ENCODE results near the gene THSD4. TPM values are rescaled to one million over a fixed set of nuclear protein-coding genes. Genes with fewer than 3 reads are reported as not detected.
"Not testable (repeated sequence)": the region's sequence is repeated elsewhere in the genome, so short reads cannot be mapped to it uniquely, and the experiment has no call there.

THSD4 gene
- polyA plus RNA-seq, 3 donors = 29.8 to 31.9 (median 30.7) TPM

DNA sequence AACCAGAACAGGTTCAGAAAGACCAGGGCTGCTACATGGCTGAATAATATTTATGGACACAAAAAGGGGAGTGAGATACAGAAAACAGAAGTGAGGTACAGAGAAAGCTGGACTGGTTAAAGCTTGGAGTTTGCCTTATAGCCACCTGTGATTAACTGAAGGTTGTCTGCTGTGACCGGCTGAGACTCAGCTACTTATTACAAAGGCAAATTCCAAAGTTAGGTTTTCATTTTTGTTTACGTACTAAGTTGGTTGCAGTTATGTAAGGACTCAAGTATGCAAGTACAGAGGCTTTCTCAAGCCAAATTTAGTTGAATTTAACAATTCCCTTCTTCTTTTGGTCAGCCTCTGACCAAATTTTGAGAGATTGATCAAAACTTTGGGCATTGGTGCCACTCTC, 264.6 kb downstream of the THSD4 start:
- DNase-seq = no peak

DNA sequence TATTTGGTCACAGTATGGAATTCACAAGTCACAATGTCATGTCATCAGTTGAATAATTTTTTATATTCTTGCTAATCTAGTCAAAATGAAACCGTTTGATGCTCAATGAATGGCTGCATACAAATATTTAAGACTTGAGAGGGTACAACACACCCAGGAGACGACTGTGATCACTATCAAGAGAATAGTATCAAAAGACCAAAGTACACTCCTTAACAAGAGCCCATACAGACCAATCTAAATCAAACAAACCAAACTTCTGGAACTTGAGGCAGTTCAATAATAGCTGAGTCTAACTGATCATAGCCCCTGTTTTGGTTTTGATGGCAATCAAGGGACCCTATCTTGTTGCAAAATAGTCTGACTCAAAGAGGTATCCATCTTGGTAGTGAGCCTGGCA, 265.1 kb downstream of the THSD4 start:
- no peak for DNase-seq

DNA sequence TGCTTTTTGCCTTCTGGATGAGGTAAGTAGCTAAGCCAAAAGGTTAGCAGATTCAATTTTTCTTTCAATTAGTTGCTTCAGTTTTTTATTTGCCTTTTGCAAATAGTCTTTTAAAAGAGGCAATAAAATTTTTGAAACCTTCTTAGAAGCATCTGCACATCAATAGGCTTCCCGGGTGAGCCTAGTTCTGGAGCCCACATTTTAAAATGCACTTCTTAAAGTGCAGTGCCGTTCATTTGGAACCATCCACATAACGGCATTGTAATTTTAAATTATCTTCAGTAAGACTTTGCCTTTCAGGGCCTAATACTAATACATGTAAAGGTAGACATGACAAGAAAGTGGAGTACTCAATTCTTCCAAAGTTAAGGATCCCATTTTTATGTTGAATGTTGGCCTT, 269.2 kb downstream of the THSD4 start:
- DNase-seq = no peak

DNA sequence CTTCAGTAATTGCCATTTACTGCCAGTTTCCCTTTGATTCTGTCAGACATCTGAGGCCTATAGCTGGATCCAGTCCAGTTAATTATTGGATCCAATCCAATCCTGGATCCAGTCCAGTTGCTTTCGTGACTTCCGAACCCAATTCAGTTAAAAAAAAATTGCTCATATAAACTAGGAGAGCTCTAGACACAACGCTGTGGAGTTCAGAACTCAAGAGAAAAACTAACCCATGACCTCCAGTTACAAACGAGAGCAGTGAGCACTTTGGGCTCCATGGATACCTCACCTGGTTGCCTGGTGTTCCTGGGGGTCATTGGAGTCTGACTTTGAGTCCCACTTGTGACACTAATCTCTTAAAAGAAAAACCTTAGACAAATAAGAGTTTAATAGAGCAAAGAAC, 269.8 kb downstream of the THSD4 start:
- no peak for DNase-seq

GRCh38 chr15:71385457-71385856, 270.2 kb downstream of the THSD4 start:
- no peak for DNase-seq

GRCh38 chr15:71386005-71386404, 270.7 kb downstream of the THSD4 start:
- DNase-seq = no peak

- no peak for DNase-seq
These were observed 271.4 kb downstream of the THSD4 start for GRCh38 chr15:71386448-71387236.

DNA sequence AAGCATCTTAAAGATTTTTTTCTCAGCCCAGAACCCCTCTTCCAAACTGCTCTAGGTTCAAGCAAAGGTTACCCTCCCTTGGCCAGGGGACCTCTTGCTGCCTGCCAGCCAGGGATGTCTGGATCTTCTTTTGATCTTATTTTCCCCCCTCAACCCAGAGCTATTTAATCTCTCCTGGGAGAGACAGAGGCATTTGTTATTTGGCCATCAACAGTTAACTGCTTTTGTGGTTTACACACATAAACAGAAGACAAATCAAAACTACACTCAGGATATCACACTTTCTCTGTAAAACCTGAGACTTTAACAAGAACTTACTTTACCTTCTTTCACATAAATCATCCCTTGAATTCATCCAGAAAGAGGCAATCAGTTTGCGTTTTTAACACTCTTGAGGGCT, 272.5 kb downstream of the THSD4 start:
- DNase-seq = no peak

DNA sequence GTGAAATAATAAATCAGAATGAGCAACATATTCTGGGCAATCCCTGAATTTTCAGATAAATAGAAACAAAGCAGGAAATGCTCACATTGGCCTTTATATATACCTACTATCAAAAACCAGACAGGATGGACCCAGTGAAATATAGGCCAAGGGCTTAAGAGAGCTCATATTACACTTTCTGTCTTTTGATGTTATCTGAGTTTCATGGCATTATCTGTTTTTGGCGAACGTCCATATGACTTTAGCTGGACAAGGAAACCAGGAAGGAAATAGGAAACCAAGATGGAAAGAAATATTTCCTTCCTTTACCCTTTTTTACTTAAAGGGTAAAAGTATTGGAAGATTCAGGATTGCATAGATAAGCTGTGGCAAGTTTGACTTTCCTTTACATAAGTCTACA, 274.8 kb downstream of the THSD4 start:
- DNase-seq = no peak

GRCh38 chr15:71391421-71392088, 276.3 kb downstream of the THSD4 start:
- no peak for DNase-seq

- no peak for DNase-seq
These were observed 277.6 kb downstream of the THSD4 start for GRCh38 chr15:71392861-71393283.

DNA sequence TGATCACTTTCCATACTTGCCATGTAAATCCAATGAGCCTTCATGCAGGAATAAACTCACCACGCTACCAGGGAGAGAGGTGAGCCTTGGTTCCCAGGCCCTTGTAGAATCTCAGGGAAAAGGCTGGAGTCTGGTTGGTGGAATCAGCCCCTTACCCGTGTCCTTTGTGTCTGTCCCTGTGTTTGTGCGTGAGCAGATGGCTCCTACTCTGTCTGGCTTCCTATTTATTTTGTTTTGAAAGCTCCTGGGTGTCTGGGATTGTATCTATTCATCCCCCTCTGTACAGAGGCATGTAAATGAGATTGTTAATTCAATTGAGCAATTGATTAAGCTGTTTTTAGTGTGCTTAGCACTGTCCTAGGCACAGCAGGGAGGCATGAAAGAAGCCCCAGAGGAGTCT, 278.1 kb downstream of the THSD4 start:
- no peak for DNase-seq

- no peak for DNase-seq
These were observed 281.4 kb downstream of the THSD4 start for GRCh38 chr15:71396536-71397125.

DNA sequence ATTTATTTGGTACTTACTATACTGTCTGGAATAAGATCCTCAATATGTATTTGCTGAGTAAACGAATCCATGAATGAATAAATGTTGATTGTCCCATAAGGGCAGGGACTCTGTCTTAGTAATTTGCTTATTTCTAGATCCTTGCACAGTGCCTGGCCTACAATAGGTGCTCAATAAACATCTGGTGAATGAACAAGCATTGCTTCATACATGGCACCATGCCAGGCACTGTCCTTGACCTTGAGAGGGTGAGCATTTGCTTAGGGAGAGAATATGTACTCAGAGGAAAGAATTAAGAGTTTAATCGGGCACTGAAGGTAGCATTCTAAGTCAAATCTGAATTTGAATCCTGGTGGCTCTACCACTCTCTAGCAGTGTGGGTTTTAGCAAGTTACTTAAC, 282.1 kb downstream of the THSD4 start:
- no peak for DNase-seq

GRCh38 chr15:71400294-71400693, 285.0 kb downstream of the THSD4 start:
- no peak for DNase-seq

- DNase-seq = not testable (repeated sequence)
These were observed 286.5 kb downstream of the THSD4 start for GRCh38 chr15:71401728-71402127.

- DNase-seq = no peak
These were observed 294.3 kb downstream of the THSD4 start for GRCh38 chr15:71409541-71409940.

DNA sequence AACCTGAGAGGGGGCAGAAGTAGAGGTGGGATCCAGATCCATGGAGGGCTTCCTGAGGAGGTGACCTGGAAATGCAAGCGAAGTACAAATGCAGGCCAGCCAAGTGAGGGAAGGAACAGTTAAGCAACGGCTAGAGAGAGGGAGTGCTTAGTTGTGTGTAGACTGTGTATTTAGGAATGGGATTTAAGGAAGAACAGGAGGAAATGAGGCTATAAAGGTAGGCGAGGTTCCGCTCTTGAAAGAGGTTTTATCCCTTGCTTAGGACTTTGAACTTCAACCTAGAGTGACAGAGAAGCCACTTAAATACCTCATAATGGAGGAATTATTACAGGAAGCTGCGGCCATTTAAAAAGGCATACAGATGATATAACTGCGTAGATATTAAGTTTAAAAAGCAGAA, 295.1 kb downstream of the THSD4 start:
- no peak for DNase-seq

DNA sequence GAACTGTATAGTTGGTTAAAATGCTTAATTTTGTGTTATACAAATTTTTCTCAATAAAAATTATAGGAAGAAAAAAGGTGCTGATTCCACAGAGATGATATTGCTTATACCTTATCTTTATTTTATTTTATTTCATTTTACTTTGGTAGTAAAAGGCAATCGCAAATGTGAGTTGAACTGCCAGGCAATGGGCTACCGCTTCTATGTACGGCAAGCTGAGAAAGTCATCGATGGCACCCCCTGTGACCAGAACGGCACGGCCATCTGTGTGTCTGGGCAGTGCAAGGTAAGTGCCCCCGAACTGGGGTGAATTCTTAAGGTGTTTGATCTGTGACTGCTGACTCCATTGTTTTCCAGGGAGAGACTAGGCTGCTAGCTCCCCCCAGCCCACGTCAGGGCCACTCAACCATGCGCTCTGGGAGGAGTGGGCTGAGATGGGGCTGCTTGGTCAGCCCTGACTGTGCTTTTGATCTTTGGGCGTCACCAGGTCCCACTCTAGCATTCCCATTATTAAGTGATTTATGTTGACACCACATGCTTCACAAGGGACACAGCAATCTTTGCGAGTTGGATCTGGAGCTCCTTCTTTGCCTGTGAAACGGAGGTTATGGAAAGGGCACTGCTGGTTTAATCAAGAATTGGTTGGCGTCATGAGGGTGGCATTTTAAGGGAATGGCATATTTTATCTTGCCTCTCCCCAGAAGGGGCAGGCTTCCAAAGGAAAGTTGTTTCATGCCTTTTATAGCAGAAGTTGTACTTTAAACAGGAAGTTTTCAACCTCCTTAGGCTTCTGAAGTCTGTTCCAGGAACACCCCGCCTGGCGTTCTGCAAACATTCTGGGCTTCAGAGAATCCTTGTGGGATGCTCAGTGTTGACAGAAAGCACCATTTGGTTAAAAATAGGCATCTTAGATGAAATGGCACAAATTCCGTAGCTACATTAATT, 296.5 kb downstream of the THSD4 start:
- peak; percentile 91 for DNase-seq

- DNase-seq = no peak
These were observed 298.1 kb downstream of the THSD4 start for GRCh38 chr15:71413419-71413818.

GRCh38 chr15:71414853-71415252, 299.6 kb downstream of the THSD4 start:
- DNase-seq = no peak
